Astrocyte of the cerebellum (primary cell): Measurements from ENCODE around the gene SGCG.

ENCODE experiments used
- DNase-seq: peaks from one replicate; pipeline ENCODE4 v3.0.0-alpha.2; 2011; ENCODE audit warnings: low read depth
- H3K4me3 ChIP-seq: 2 replicates; pipeline ENCODE4 v1.5.1; 2011; ENCODE audit warnings: mild to moderate bottlenecking, low read depth, low read length, moderate library complexity
- in situ Hi-C: cut with HindIII; loops from 2 replicates; pipeline ENCODE4 v1.10.0; 2017; ENCODE audit warnings: low sequenced_read_pairs
- TF ChIP-seq, protein P1 (sequence below): IDR thresholded peaks from 2 replicates; pipeline ENCODE4 v1.5.1; 2012; ENCODE audit warnings: low read length, low read depth, moderate library complexity, mild to moderate bottlenecking; ENCODE audit errors: missing control alignments

SGCG gene

DNA sequence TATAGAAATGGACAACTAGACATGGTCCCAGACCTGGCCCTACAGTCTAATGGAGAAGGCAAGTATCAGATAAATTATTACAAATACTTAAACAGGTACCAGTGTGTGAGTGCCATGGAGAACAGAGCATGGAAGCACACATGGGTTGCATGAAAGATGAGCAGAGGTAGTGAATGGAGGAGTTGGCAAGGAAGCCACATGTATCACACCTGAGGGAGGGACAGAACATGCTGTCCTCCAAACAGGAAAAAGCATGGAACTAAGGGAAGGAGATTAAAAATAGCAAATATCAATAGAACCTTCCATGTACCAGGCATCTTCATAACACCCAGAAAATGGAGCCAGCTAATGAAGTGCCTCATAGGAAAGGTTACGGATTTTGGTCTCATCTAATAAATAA is 166.8 kb downstream of the SGCG start:
- no peak overlapping the region for H3K4me3 ChIP-seq
- in situ Hi-C loops: no loop called here
- TF ChIP-seq, protein P1, sequence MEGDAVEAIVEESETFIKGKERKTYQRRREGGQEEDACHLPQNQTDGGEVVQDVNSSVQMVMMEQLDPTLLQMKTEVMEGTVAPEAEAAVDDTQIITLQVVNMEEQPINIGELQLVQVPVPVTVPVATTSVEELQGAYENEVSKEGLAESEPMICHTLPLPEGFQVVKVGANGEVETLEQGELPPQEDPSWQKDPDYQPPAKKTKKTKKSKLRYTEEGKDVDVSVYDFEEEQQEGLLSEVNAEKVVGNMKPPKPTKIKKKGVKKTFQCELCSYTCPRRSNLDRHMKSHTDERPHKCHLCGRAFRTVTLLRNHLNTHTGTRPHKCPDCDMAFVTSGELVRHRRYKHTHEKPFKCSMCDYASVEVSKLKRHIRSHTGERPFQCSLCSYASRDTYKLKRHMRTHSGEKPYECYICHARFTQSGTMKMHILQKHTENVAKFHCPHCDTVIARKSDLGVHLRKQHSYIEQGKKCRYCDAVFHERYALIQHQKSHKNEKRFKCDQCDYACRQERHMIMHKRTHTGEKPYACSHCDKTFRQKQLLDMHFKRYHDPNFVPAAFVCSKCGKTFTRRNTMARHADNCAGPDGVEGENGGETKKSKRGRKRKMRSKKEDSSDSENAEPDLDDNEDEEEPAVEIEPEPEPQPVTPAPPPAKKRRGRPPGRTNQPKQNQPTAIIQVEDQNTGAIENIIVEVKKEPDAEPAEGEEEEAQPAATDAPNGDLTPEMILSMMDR: no peak
- DNase-seq: no peak

DNA sequence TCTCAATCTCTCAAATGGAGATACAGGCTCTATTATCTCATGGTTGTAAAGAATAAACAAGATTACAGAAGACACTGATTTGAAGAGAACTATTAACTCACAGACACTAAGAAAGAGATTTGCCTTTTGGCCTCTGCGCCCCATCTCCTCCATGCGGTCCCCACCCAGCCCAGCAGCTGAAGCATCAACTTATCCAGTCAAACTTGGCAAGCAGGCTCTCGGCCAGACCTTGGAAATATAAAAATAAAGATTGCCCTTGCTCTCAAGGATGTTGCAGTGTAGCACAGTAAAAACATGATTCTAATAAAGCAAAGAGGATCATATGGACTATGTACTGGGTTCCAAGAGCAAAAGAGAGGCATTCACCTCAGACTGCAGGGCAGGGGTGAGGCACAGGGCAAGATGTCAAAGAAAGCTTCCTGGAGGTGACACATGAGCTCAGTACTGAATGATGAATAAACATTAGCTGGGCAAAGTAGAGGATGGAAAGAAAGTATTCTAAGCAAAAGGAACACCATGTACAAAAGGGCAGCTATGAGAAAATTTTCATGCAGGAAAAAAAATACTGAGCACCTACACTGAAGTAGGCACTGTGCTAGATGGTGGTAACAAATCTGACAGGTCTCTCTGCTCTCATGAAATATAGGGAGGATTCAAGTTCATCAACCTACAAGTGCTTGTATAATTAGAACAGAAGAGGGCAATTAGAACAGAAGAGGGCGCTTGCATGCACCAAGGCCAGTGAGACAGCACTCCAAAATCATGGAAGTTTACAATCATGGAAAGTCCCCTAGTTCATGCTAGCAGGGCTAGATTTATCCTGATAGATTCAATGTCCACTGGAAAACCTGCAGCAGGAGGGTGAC is 167.7 kb downstream of the SGCG start:
- in situ Hi-C loops: no loop called here
- no peak overlapping the region for H3K4me3 ChIP-seq
- no peak for DNase-seq
- TF ChIP-seq, protein P1: no peak

DNA sequence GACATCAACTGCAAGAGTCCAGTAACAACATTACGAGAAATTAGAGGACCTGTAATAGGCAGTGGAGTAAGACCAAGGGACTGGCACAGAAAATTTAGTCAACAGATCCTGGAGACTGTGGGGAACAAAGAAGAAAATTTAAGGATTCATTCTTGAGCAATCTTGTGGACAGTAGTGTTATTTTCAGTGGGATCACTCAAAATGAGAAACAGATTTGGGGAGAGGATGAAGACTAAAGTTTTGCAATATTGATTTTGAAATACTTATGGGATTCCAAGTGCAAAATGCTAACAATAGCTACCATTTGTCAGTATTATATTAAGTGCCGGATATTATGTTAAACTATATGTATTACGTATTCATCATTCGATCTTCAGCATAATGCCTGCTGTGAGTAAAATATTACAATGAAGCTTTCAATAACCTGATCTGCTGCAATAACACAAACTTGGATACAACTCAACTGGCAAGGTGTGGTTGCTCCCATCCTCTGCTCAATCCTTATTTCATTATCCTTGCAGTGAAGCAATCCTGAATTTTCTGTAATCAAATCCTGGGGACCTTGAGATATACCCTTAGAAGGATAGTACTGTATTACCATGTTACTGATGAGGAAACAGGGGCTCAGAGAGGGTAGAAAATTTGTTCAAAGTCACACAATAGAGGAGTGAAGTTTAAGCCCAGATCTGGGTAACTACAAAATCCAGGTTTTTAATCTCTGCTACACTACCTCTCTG is 168.6 kb downstream of the SGCG start:
- in situ Hi-C loops: no loop called here
- H3K4me3 ChIP-seq: no peak overlapping the region
- TF ChIP-seq, protein P1: no peak
- DNase-seq: no peak

DNA sequence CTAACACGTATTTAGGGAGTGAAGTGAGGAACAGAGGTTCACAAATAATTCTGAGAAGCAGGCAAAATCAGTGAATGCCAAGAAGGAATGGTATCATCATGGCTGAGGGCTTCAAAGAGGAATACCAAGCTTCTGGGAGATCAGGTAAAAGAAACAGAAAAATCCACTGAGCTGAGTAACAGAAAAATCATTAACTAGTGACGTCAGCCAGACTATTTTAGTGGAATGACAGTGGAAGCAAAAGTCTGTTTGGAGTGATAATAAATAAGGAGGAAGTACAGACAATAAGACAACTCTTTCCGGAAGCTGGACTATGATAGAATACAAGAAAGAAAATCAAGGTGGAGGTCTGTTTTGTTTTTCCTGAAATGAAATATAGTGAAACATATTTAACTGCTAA is 169.2 kb downstream of the SGCG start:
- in situ Hi-C loops: no loop called here
- no peak overlapping the region for H3K4me3 ChIP-seq
- DNase-seq: no peak
- TF ChIP-seq, protein P1: no peak

DNA sequence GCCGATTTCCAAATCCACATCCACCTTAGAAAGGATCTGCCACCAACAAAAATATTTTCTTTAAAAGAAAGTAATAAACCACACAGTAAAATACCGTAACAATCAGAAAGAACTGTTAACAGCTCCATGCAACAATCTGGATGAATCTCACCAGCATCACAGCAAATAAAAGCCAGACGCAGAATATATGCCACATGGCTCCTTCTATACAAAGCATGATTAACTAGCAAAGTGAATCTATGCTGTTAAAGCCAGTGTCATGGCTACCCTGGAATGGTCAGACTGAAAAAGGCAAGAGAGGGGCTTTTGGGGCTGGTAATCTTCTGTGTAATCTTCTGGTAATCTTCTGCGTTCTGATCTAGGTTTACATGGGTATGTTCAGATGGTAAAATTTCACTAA is 171.4 kb downstream of the SGCG start:
- no peak overlapping the region for H3K4me3 ChIP-seq
- no peak for DNase-seq
- in situ Hi-C loops: no loop called here
- TF ChIP-seq, protein P1: no peak

DNA sequence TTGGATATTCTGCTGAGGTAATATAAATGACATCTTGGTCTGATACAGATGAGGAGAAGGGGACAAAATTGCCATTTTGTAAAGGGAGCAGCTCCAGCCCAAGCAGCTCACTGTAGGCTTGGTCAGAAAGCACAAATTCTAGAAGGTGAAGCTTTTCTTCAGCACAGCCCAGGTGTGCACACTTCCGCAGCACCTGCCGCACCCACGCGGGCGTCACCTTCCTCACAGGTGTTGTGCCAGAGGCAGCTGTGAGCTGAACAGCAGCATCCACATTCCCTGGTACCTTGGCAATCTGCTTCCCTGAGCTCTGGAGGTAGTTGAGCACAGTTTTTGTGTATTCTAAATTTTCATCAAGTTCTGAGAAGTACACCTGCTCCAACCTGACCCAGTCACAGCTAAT is 173.7 kb downstream of the SGCG start:
- no peak overlapping the region for H3K4me3 ChIP-seq
- no peak for DNase-seq
- TF ChIP-seq, protein P1: no peak
- in situ Hi-C loops: no loop called here
